Hepatocyte (in vitro differentiated cells): ENCODE results near the gene KRT32. TPM values are rescaled to one million over a fixed set of nuclear protein-coding genes. Genes with fewer than 3 reads are reported as not detected.
A peak's percentile ranks its signal among the peaks of the same experiment; 100 is the strongest.

Experiments used
- DNase-seq: peaks from one replicate; pipeline ENCODE4 v3.0.0-alpha.2; 2016; ENCODE audit warnings: low spot score
- H2AFZ ChIP-seq: fragments of 200-600 bp; sonication (generic); 2 replicates; pipeline ENCODE4 v1.6.0; 2016; ENCODE audit warnings: antibody characterized with exemption, mild to moderate bottlenecking
- H3K27ac ChIP-seq: fragments of 200-600 bp; sonication (generic); 2 replicates; pipeline ENCODE4 v1.5.1; 2016; ENCODE audit warnings: mild to moderate bottlenecking
- H3K27me3 ChIP-seq: fragments of 200-600 bp; sonication (generic); 2 replicates; pipeline ENCODE4 v1.6.1; 2016
- H3K36me3 ChIP-seq: fragments of 200-600 bp; sonication (generic); replicated peaks from 2 replicates; pipeline ENCODE4 v1.5.1; 2016; ENCODE audit warnings: low read depth; ENCODE audit not compliant: insufficient read depth
- H3K4me1 ChIP-seq: fragments of 200-600 bp; sonication (generic); 2 replicates; pipeline ENCODE4 v1.5.1; 2016; ENCODE audit warnings: mild to moderate bottlenecking, moderate library complexity; ENCODE audit not compliant: insufficient read depth
- H3K4me2 ChIP-seq: fragments of 200-600 bp; sonication (generic); 2 replicates; pipeline ENCODE4 v1.6.0; 2016
- H3K4me3 ChIP-seq: fragments of 200-600 bp; sonication (generic); 2 replicates; pipeline ENCODE4 v1.5.1; 2016; ENCODE audit warnings: mild to moderate bottlenecking
- H3K79me2 ChIP-seq: fragments of 200-600 bp; sonication (generic); 2 replicates; pipeline ENCODE4 v1.6.0; 2017; ENCODE audit warnings: mild to moderate bottlenecking
- H3K9me2 ChIP-seq: fragments of 200-600 bp; sonication (generic); replicated peaks from 2 replicates; pipeline ENCODE4 v1.6.0; 2017; ENCODE audit warnings: mild to moderate bottlenecking; ENCODE audit not compliant: insufficient read depth
- H3K9me3 ChIP-seq: fragments of 200-600 bp; sonication (generic); 2 replicates; pipeline ENCODE4 v1.5.1; 2016; ENCODE audit warnings: low read depth, mild to moderate bottlenecking
- H4K20me1 ChIP-seq: fragments of 200-600 bp; sonication (generic); 2 replicates; pipeline ENCODE4 v1.6.0; 2016; ENCODE audit warnings: mild to moderate bottlenecking; ENCODE audit not compliant: insufficient read depth, poor library complexity, severe bottlenecking
- EZH2 ChIP-seq: fragments of 200-600 bp; sonication (generic); IDR thresholded peaks from 2 replicates; pipeline ENCODE4 v1.6.1; 2016; ENCODE audit warnings: antibody characterized with exemption, mild to moderate bottlenecking, borderline replicate concordance
- EZH2phosphoT487 ChIP-seq: fragments of 200-600 bp; sonication (generic); IDR thresholded peaks from one replicate; pipeline ENCODE4 v1.6.1; 2018; ENCODE audit warnings: antibody characterized with exemption, mild to moderate bottlenecking, low read depth, moderate library complexity; ENCODE audit not compliant: unreplicated experiment, severe bottlenecking
- WGBS: methylation state at CpG from one replicate; pipeline ENCODE4 v1.1.6; 2016; ENCODE audit warnings: low lambda C conversion rate; ENCODE audit errors: missing lambda C conversion rate; 5-methylcytosine and 5-hydroxymethylcytosine counted together
- polyA plus RNA-seq: library from polyadenylated mRNA; unstranded; fragments of >200 nt; fragmentation: Nextera tagmentation; extraction: Ambion mirVana; gene quantifications from 2 replicates; pipeline ENCODE4 v1.2.1, GENCODE V29; 2016
- total RNA-seq: library from RNA; depleted of rRNA; stranded (reverse); fragments of >200 nt; gene quantifications from 2 replicates; pipeline ENCODE4 v1.2.3, GENCODE V29; 2014
- TF ChIP-seq, protein P1 (sequence below): fragments of 200-600 bp; sonication (generic); IDR thresholded peaks from 2 replicates; pipeline ENCODE4 v1.5.1; 2016; ENCODE audit warnings: antibody characterized with exemption, mild to moderate bottlenecking; ENCODE audit not compliant: poor library complexity

KRT32 gene
- total and polyA plus RNA-seq, 2 experiments from 2014 or later, result not detected

DNA sequence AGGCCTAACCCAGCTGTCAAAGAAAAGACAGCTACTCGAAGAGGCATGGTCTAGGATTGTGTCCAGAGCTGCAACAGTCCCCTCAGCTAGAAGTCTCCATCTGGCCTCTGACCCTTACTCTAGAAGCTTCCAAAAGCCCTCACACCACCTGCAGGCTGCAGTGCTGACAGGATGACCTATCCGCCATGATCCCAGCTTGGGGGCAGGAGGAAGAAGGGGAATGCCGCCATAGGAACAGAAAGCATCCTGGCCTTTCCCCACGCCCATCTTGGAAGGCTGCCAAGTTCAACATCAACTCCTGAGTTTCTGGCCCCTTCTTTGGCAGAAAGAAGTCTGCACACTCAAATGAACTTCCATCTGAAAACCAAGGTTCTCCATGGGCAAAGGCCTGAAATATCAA is 25.6 kb upstream of the KRT32 start:
- Histone ChIP-seq H3K9me2 (no peaks in the 10 kb centered on the region), H3K4me3 (no peak overlapping the region), H3K27me3 (no peaks in the 10 kb centered on the region), H3K4me2 (no peak overlapping the region), H4K20me1 (no peaks in the 10 kb centered on the region), H3K9me3 (no peaks in the 10 kb centered on the region), H3K27ac (no peak overlapping the region), H3K36me3 (no peaks in the 10 kb centered on the region), H2AFZ (no peak overlapping the region), H3K4me1 (peaks cover 8% of the 10 kb centered on the region), H3K79me2 (no peaks in the 10 kb centered on the region)
- TF ChIP-seq EZH2 (no peak), EZH2phosphoT487 (no peak)
- TF ChIP-seq, protein P1, sequence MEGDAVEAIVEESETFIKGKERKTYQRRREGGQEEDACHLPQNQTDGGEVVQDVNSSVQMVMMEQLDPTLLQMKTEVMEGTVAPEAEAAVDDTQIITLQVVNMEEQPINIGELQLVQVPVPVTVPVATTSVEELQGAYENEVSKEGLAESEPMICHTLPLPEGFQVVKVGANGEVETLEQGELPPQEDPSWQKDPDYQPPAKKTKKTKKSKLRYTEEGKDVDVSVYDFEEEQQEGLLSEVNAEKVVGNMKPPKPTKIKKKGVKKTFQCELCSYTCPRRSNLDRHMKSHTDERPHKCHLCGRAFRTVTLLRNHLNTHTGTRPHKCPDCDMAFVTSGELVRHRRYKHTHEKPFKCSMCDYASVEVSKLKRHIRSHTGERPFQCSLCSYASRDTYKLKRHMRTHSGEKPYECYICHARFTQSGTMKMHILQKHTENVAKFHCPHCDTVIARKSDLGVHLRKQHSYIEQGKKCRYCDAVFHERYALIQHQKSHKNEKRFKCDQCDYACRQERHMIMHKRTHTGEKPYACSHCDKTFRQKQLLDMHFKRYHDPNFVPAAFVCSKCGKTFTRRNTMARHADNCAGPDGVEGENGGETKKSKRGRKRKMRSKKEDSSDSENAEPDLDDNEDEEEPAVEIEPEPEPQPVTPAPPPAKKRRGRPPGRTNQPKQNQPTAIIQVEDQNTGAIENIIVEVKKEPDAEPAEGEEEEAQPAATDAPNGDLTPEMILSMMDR, result no peak
- DNase-seq, result peak; percentile 66
- WGBS, result 70% methylated on average over 4 of the region's 4 CpGs

DNA sequence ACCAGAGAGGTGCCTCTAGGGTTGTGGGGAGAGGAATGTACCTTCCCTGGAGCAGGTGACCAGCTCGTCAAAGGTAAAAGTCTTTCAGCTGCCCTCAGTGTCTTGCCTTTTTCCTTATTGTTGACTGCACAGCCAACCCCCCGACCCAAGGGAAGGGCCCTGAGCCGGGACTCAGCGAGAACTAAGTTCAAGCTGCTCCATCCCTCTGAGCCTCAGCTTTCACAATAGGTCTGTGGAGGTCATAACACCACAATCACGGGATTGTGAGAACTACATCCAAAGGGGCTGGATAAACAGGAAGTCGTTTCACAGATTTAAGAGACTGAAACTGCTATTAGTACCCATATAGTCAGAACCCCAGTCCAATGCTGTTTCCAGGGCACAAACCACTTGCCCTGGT is 25.2 kb upstream of the KRT32 start:
- Histone ChIP-seq H3K4me1 (peaks cover 8% of the 10 kb centered on the region), H3K4me3 (no peak overlapping the region), H2AFZ (no peak overlapping the region), H3K27me3 (no peaks in the 10 kb centered on the region), H4K20me1 (no peaks in the 10 kb centered on the region), H3K4me2 (no peak overlapping the region), H3K36me3 (no peaks in the 10 kb centered on the region), H3K9me2 (no peaks in the 10 kb centered on the region), H3K27ac (no peak overlapping the region), H3K79me2 (no peaks in the 10 kb centered on the region), H3K9me3 (no peaks in the 10 kb centered on the region)
- WGBS, result 67% methylated on average over 6 of the region's 6 CpGs
- TF ChIP-seq, protein P1, result no peak
- no peak for TF ChIP-seq EZH2phosphoT487
- TF ChIP-seq EZH2, result no peak
- DNase-seq, result no peak

DNA sequence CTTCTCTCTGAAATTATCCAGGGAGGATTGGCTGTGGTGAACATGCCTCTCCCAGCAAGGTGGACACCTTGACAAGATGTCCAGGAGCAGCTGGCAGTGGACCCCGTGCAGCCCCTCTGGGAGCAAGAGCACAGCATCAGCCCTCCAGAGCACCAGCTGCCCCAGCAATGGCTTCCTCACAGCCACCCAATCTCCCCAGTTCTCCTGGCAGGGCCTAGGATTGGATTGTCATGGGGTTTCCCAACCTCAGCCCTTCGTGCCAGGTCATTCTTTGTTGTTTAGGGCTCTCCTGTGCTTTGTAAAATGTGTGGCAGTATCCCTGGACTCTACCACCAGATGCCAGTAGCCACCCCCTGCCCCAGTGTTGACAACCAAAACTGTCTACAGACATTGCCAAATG is 24.3 kb upstream of the KRT32 start:
- H2AFZ ChIP-seq, result no peak overlapping the region
- H3K4me3 ChIP-seq, result no peak overlapping the region
- H3K9me2 ChIP-seq, result no peaks in the 10 kb centered on the region
- no peaks in the 10 kb centered on the region for H3K27me3 ChIP-seq
- WGBS, result 88% methylated on average over 2 of the region's 2 CpGs
- no peaks in the 10 kb centered on the region for H3K79me2 ChIP-seq
- TF ChIP-seq, protein P1, result no peak
- TF ChIP-seq EZH2phosphoT487 (no peak), EZH2 (no peak)
- no peak overlapping the region for H3K4me2 ChIP-seq
- DNase-seq, result no peak
- no peaks in the 10 kb centered on the region for H3K36me3 ChIP-seq
- H4K20me1 ChIP-seq, result no peaks in the 10 kb centered on the region
- no peak overlapping the region for H3K27ac ChIP-seq
- peaks cover 8% of the 10 kb centered on the region for H3K4me1 ChIP-seq
- no peaks in the 10 kb centered on the region for H3K9me3 ChIP-seq
